ENCODE data around the gene ENPP1. TPM values are rescaled to one million over a fixed set of nuclear protein-coding genes. Genes with fewer than 3 reads are reported as not detected.

ENPP1 gene
- total RNA-seq, 3 donors from 2014 or later: 12.7 to 23.4 (median 21.2) TPM

DNA sequence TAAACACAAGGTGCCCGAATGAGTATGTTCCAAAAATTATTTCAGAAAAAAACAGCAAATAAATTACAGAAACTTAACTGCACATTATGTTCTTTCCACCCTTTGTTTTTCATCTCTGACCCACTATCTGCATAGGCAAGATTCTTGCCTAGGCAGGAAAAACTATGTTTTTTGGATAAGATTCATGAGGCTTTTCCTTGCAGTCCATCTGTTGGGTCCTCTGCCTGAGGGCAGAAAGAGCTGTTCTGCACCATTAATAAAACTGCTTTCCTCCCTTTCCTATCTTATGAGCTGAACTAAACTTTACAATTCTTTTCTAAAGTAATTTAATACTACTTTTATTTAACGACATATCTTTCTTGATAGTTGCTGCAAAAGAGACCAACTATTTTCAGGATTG lies 21.1 kb downstream of the ENPP1 start:
- no peaks in the 10 kb centered on the region for H3K36me3 ChIP-seq (ENCODE audit: low read depth)
- no peaks in the 10 kb centered on the region for H3K9me3 ChIP-seq
- no peak for ATAC-seq
- H3K4me1 ChIP-seq (ENCODE audit: low read depth): no peaks in the 10 kb centered on the region
- no peak for DNase-seq
- no peak overlapping the region for H3K4me3 ChIP-seq
- intact Hi-C loops (cut with DNase I, micrococcal nuclease): no loop called here
- TF ChIP-seq, protein P1, sequence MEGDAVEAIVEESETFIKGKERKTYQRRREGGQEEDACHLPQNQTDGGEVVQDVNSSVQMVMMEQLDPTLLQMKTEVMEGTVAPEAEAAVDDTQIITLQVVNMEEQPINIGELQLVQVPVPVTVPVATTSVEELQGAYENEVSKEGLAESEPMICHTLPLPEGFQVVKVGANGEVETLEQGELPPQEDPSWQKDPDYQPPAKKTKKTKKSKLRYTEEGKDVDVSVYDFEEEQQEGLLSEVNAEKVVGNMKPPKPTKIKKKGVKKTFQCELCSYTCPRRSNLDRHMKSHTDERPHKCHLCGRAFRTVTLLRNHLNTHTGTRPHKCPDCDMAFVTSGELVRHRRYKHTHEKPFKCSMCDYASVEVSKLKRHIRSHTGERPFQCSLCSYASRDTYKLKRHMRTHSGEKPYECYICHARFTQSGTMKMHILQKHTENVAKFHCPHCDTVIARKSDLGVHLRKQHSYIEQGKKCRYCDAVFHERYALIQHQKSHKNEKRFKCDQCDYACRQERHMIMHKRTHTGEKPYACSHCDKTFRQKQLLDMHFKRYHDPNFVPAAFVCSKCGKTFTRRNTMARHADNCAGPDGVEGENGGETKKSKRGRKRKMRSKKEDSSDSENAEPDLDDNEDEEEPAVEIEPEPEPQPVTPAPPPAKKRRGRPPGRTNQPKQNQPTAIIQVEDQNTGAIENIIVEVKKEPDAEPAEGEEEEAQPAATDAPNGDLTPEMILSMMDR (IDR thresholded peaks at IDR 0.05): no peak

DNA sequence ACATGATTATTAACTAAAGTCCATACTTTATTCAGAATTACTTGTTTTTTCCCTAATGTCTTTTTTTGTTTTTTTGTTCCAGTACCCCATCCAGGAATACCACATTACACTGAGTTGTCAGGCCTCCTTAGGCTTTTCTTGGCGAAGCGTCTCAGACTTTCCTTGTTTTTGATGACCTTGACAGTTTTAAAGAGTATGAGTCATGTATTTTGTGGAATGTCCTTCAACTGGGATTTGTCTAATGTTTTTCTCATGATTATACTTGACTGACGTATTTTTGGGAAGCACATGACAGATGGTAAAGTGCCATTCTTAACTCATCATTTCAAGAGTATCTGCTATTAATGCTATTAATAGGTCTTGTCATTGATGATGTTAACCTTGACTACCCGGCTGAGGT lies 23.6 kb downstream of the ENPP1 start:
- no peak overlapping the region for H3K4me3 ChIP-seq
- intact Hi-C loops (cut with DNase I, micrococcal nuclease): no loop called here
- no peaks in the 10 kb centered on the region for H3K4me1 ChIP-seq (ENCODE audit: low read depth)
- H3K36me3 ChIP-seq (ENCODE audit: low read depth): no peaks in the 10 kb centered on the region
- ATAC-seq (no peak), DNase-seq (no peak)
- TF ChIP-seq, protein P1 (IDR thresholded peaks at IDR 0.05): no peak
- no peaks in the 10 kb centered on the region for H3K9me3 ChIP-seq

DNA sequence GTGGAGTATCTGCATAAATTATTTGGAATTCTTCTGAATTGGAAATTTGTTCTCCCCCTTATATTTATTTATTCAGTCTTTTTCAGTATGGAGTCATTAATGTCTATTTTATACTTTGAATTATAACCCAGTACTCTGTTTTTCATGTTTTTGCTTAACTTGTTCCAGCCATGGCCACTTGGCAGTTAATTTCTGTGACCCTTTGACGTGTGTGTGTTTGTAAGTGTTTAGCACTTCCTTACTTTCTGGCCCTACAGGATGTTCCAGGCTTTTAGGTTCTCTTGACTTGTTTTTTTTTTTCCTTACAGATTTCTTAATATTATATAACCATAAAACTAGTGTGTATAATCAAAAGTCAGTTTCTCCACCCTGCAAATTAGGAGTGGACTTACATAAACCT lies 24.1 kb downstream of the ENPP1 start:
- Histone ChIP-seq H3K36me3 (ENCODE audit: low read depth) (no peaks in the 10 kb centered on the region), H3K4me1 (ENCODE audit: low read depth) (no peaks in the 10 kb centered on the region), H3K4me3 (no peak overlapping the region), H3K9me3 (no peaks in the 10 kb centered on the region)
- TF ChIP-seq, protein P1 (IDR thresholded peaks at IDR 0.05): no peak
- intact Hi-C loops (cut with DNase I, micrococcal nuclease): no loop called here
- no peak for DNase-seq
- no peak for ATAC-seq

DNA sequence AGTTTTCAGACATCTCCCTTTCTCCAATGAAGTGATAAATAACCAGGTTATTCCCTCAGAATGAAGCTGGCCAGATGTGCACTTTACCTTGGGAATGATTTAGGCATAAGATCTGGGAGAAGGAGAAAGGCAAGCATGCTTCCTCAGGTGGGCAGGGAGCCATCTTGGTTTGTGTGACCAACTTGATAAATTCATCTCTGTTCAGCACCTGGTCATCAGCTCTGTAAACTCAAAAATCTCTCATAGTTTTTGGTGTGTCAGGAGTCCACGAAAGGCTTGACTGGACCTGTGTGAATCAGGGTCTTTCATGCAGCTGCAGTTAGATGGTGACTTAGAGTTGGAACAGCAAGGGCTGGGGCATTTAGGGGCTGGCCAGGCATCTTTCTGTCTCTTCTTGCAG lies 24.5 kb downstream of the ENPP1 start:
- Histone ChIP-seq H3K9me3 (no peaks in the 10 kb centered on the region), H3K36me3 (ENCODE audit: low read depth) (no peaks in the 10 kb centered on the region), H3K4me1 (ENCODE audit: low read depth) (no peaks in the 10 kb centered on the region), H3K4me3 (no peak overlapping the region)
- no peak for DNase-seq
- TF ChIP-seq, protein P1 (IDR thresholded peaks at IDR 0.05): no peak
- ATAC-seq: no peak
- intact Hi-C loops (cut with DNase I, micrococcal nuclease): no loop called here

DNA sequence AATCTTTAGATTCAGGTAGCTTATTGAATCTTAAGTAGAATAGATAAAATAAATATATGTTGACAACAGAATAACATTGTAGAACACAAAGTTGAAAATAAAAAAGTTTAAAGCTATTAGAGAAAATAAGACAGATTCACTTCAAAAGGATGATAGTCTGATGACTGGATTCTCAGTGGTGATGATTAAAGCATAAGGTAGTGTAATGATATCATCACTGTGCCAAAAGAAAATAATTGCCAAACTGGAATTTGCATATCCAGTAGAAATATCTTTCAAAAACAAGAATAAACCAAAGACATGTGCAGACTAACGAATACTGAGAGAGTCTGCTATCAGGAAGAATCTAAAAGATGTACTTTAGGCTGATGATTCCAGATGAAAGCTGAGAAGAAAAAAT lies 30.2 kb downstream of the ENPP1 start:
- intact Hi-C loops (cut with DNase I, micrococcal nuclease): no loop called here
- TF ChIP-seq, protein P1 (IDR thresholded peaks at IDR 0.05): no peak

DNA sequence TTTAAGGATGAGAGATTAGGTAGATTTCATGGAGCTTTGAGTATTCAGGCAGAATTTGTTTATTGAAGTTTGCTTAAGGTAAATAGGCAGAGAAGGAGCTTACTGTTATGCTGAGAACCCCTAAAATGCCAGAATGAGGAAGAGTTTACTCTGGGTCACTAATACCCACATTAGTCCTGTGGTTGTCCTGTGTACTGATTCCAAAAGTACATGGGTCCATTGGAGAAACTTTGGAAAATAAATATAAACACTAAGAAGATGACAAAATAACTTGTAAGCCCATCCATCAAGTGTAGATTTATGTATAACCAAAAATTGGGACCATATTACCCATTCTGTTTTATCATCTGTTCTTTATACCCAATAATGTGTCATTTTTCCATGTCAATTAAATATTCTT lies 31.6 kb downstream of the ENPP1 start:
- H3K36me3 ChIP-seq (ENCODE audit: low read depth): no peaks in the 10 kb centered on the region
- DNase-seq: no peak
- TF ChIP-seq, protein P1 (IDR thresholded peaks at IDR 0.05): no peak
- no peaks in the 10 kb centered on the region for H3K9me3 ChIP-seq
- intact Hi-C loops (cut with DNase I, micrococcal nuclease): no loop called here
- no peak for ATAC-seq
- no peak overlapping the region for H3K4me3 ChIP-seq
- no peaks in the 10 kb centered on the region for H3K4me1 ChIP-seq (ENCODE audit: low read depth)

More for the DNA sequence above, 30.2 kb downstream of the ENPP1 start:
- no peaks in the 10 kb centered on the region for H3K9me3 ChIP-seq
- ATAC-seq (no peak), DNase-seq (no peak)
- no peaks in the 10 kb centered on the region for H3K4me1 ChIP-seq (ENCODE audit: low read depth)
- no peaks in the 10 kb centered on the region for H3K36me3 ChIP-seq (ENCODE audit: low read depth)
- no peak overlapping the region for H3K4me3 ChIP-seq
